ENCODE data around the gene IL18RAP. TPM values are rescaled to one million over a fixed set of nuclear protein-coding genes. Genes with fewer than 3 reads are reported as not detected.

IL18RAP gene
- total and polyA plus RNA-seq, 2 experiments from 2014 or later = not detected

GRCh38 chr2:102473631-102474030 lies 50.7 kb downstream of the IL18RAP start:
- peaks cover 12% of the 10 kb centered on the region; the same call in 2 of the 3 replicates for H3K9me3 Mint-ChIP-seq
- Histone ChIP-seq H3K36me3 (ENCODE audit: insufficient read depth) (no peaks in the 10 kb centered on the region), H3K4me2 (no peak overlapping the region), H3K27me3 (ENCODE audit: insufficient read depth) (no peaks in the 10 kb centered on the region), H2AFZ (peak overlapping the region; percentile 8), H3K4me3 (no peak overlapping the region), H3K9me2 (ENCODE audit: insufficient read depth) (peaks cover 7% of the 10 kb centered on the region; the same call in 1 of the 2 replicates), H3K79me2 (replicated peaks; ENCODE audit: insufficient read depth) (no peaks in the 10 kb centered on the region), H3K4me1 (ENCODE audit: insufficient read depth) (no peaks in the 10 kb centered on the region), H3F3A (replicated peaks; ENCODE audit: low read depth) (no peaks in the 10 kb centered on the region), H4K20me1 (replicated peaks; ENCODE audit: insufficient read depth) (no peaks in the 10 kb centered on the region), H3K27ac (ENCODE audit: low read depth) (no peak overlapping the region)
- no peak for ATAC-seq
- H3K4me1 Mint-ChIP-seq = peaks cover 3% of the 10 kb centered on the region; the same call in 2 of the 3 replicates
- no peak overlapping the region for H3K4me3 Mint-ChIP-seq
- peaks cover 2% of the 10 kb centered on the region for H3K27me3 Mint-ChIP-seq (ENCODE audit: insufficient read depth, low read depth, poor library complexity)
- DNase-seq (ENCODE audit: low spot score) = no peak
- TF ChIP-seq ZNF462 (CRISPR knock-in tag; IDR thresholded peaks at IDR 0.05) = no peak
- H3K36me3 Mint-ChIP-seq (ENCODE audit: low read depth) = no peaks in the 10 kb centered on the region
- no peak overlapping the region for H3K27ac Mint-ChIP-seq

GRCh38 chr2:102474785-102475184 lies 51.8 kb downstream of the IL18RAP start:
- H3K4me1 Mint-ChIP-seq = peaks cover 3% of the 10 kb centered on the region; the same call in 2 of the 3 replicates
- Histone ChIP-seq H3K4me3 (no peak overlapping the region), H2AFZ (no peak overlapping the region), H3K79me2 (replicated peaks; ENCODE audit: insufficient read depth) (no peaks in the 10 kb centered on the region), H3K27me3 (ENCODE audit: insufficient read depth) (no peaks in the 10 kb centered on the region), H3K36me3 (ENCODE audit: insufficient read depth) (no peaks in the 10 kb centered on the region), H4K20me1 (replicated peaks; ENCODE audit: insufficient read depth) (no peaks in the 10 kb centered on the region), H3K4me2 (no peak overlapping the region), H3K27ac (ENCODE audit: low read depth) (no peak overlapping the region), H3K4me1 (ENCODE audit: insufficient read depth) (no peaks in the 10 kb centered on the region), H3K9me2 (ENCODE audit: insufficient read depth) (peaks cover 7% of the 10 kb centered on the region), H3F3A (replicated peaks; ENCODE audit: low read depth) (no peaks in the 10 kb centered on the region)
- DNase-seq (ENCODE audit: low spot score) (no peak), ATAC-seq (no peak)
- no peak overlapping the region for H3K4me3 Mint-ChIP-seq
- peaks cover 8% of the 10 kb centered on the region; the same call in 1 of the 3 replicates for H3K9me3 Mint-ChIP-seq
- H3K36me3 Mint-ChIP-seq (ENCODE audit: low read depth) = no peaks in the 10 kb centered on the region
- H3K27me3 Mint-ChIP-seq (ENCODE audit: insufficient read depth, low read depth, poor library complexity) = peaks cover 2% of the 10 kb centered on the region
- H3K27ac Mint-ChIP-seq = no peak overlapping the region
- TF ChIP-seq CREB1 (CRISPR knock-in tag; IDR thresholded peaks at IDR 0.05; ENCODE audit: low read depth) = no peak
- TF ChIP-seq CTCF (conservative IDR thresholded peaks at IDR 0.05; ENCODE audit: low read depth in 2 of 2) = no peak
- TF ChIP-seq POLR2AphosphoS5 (IDR thresholded peaks at IDR 0.05; ENCODE audit: low read depth) = no peak
- TF ChIP-seq NANOG (IDR thresholded peaks at IDR 0.05; ENCODE audit: borderline replicate concordance) = no peak
- TF ChIP-seq ZNF114 (CRISPR knock-in tag; IDR thresholded peaks at IDR 0.05) = no peak

Measured in GM23338 (cell line).